ENCODE measurements around the gene EMB. TPM values are rescaled to one million over a fixed set of nuclear protein-coding genes. Genes with fewer than 3 reads are reported as not detected.

The EMB gene
- polyA plus RNA-seq, 1 donor from 2014 or later = 10.8 TPM

GRCh38 chr5:50352382-50352781, 88.7 kb downstream of the EMB start:
- Histone ChIP-seq H3F3A (ENCODE audit: insufficient read depth, low read length, poor library complexity, severe bottlenecking) (no peaks in the 10 kb centered on the region), H3K4me3 (ENCODE audit: low read length) (no peak overlapping the region), H3K9me2 (ENCODE audit: insufficient read depth, low read length) (no peaks in the 10 kb centered on the region), H2AFZ (ENCODE audit: low read depth, low read length) (no peak overlapping the region), H3K27ac (ENCODE audit: low read length) (no peak overlapping the region), H3K9ac (ENCODE audit: low read length) (no peak overlapping the region), H4K20me1 (ENCODE audit: insufficient read depth) (no peaks in the 10 kb centered on the region), H3K36me3 (ENCODE audit: insufficient read depth, low read length) (no peaks in the 10 kb centered on the region), H3K79me2 (replicated peaks; ENCODE audit: insufficient read depth, low read length) (no peaks in the 10 kb centered on the region), H3K27me3 (ENCODE audit: insufficient read depth, low read depth, low read length) (no peaks in the 10 kb centered on the region), H3K4me2 (ENCODE audit: low read length) (no peak overlapping the region), H3K9me3 (ENCODE audit: low read length) (no peaks in the 10 kb centered on the region)
- TF ChIP-seq EZH2 (IDR thresholded peaks at IDR 0.05; ENCODE audit: borderline replicate concordance, insufficient read depth, low read length, poor library complexity, severe bottlenecking) (no peak), POLR2AphosphoS5 (IDR thresholded peaks at IDR 0.05) (no peak), SMC3 (conservative IDR thresholded peaks at IDR 0.05; ENCODE audit: poor library complexity) (no peak)

Other genes starting within 250 kb of the EMB start
- gene PARP8, start 225.3 kb upstream of the EMB start, polyA plus RNA-seq = 29.9 and 58.0 TPM in 2 replicates

All from neural cell (in vitro differentiated cells).